ENCODE measurements around the gene DLG1. TPM values are rescaled to one million over a fixed set of nuclear protein-coding genes. Genes with fewer than 3 reads are reported as not detected.
A peak's percentile ranks its signal among the peaks of the same experiment; 100 is the strongest.

Gene DLG1
- total RNA-seq, 1 experiment from 2014 or later, result 107 TPM

GRCh38 chr3:197295871-197296270, 2.5 kb downstream of the DLG1 start:
- ChIA-PET CTCF (no interaction called here), POLR2A (ENCODE audit: low non-redundant PET) (no interaction called here)
- no peak for DNase-seq (ENCODE audit: low spot score)
- Histone ChIP-seq H3K9me3 (ENCODE audit: low read depth, low read length, poor library complexity, severe bottlenecking) (no peaks in the 10 kb centered on the region), H3K4me1 (ENCODE audit: insufficient read depth, low read length, poor library complexity, severe bottlenecking) (peaks cover 39% of the 10 kb centered on the region), H3K27ac (ENCODE audit: low read depth, low read length, poor library complexity, severe bottlenecking) (peak overlapping the region; percentile 6), H3K4me3 (ENCODE audit: low read depth, low read length, poor library complexity, severe bottlenecking) (peak overlapping the region; percentile 96), H3K36me3 (ENCODE audit: insufficient read depth, low read length, poor library complexity, severe bottlenecking) (peaks cover 51% of the 10 kb centered on the region), H3K27me3 (replicated peaks; ENCODE audit: insufficient read depth, low read depth, low read length, poor library complexity) (no peaks in the 10 kb centered on the region)
- intact Hi-C loops (cut with micrococcal nuclease; ENCODE audit: unreplicated experiment), result no loop called here
- no peak for TF ChIP-seq CTCF (conservative IDR thresholded peaks at IDR 0.05; ENCODE audit: low read depth, low read length)
- TF ChIP-seq EZH2 (IDR thresholded peaks at IDR 0.05; ENCODE audit: borderline replicate concordance, low read depth, low read length, poor library complexity, severe bottlenecking), result no peak
- BruUV-seq (replicated peaks), result no TSS peak

GRCh38 chr3:197293605-197294237, 4.7 kb downstream of the DLG1 start:
- intact Hi-C loops (cut with micrococcal nuclease; ENCODE audit: unreplicated experiment), result no loop called here
- Histone ChIP-seq H3K9me3 (ENCODE audit: low read depth, low read length, poor library complexity, severe bottlenecking) (no peaks in the 10 kb centered on the region), H3K27me3 (replicated peaks; ENCODE audit: insufficient read depth, low read depth, low read length, poor library complexity) (no peaks in the 10 kb centered on the region), H3K4me3 (ENCODE audit: low read depth, low read length, poor library complexity, severe bottlenecking) (no peak overlapping the region), H3K27ac (ENCODE audit: low read depth, low read length, poor library complexity, severe bottlenecking) (no peak overlapping the region), H3K36me3 (ENCODE audit: insufficient read depth, low read length, poor library complexity, severe bottlenecking) (peaks cover 68% of the 10 kb centered on the region), H3K4me1 (ENCODE audit: insufficient read depth, low read length, poor library complexity, severe bottlenecking) (peaks cover 30% of the 10 kb centered on the region)
- POLR2A ChIA-PET (ENCODE audit: low non-redundant PET), result no interaction called here
- CTCF ChIA-PET, result interaction anchor here (0.5 kb wide), 1 partner anchor 17 kb away, joined by 3 read pairs; no protein-coding TSS in a partner anchor
- no peak for DNase-seq (ENCODE audit: low spot score)
- BruUV-seq (replicated peaks), result no TSS peak
- no peak for TF ChIP-seq CTCF (conservative IDR thresholded peaks at IDR 0.05; ENCODE audit: low read depth, low read length)

- H3K9me3 ChIP-seq (ENCODE audit: low read depth, low read length, poor library complexity, severe bottlenecking), result no peaks in the 10 kb centered on the region
- no peak for DNase-seq (ENCODE audit: low spot score)
- no TSS peak for BruUV-seq (replicated peaks)
- H3K27me3 ChIP-seq (replicated peaks; ENCODE audit: insufficient read depth, low read depth, low read length, poor library complexity), result no peaks in the 10 kb centered on the region
- peaks cover 78% of the 10 kb centered on the region for H3K36me3 ChIP-seq (ENCODE audit: insufficient read depth, low read length, poor library complexity, severe bottlenecking)
- intact Hi-C loops (cut with micrococcal nuclease; ENCODE audit: unreplicated experiment), result no loop called here
- H3K4me1 ChIP-seq (ENCODE audit: insufficient read depth, low read length, poor library complexity, severe bottlenecking), result peaks cover 30% of the 10 kb centered on the region
- no peak overlapping the region for H3K4me3 ChIP-seq (ENCODE audit: low read depth, low read length, poor library complexity, severe bottlenecking)
- no peak overlapping the region for H3K27ac ChIP-seq (ENCODE audit: low read depth, low read length, poor library complexity, severe bottlenecking)
- ChIA-PET CTCF (no interaction called here), POLR2A (ENCODE audit: low non-redundant PET) (no interaction called here)
- TF ChIP-seq EZH2 (IDR thresholded peaks at IDR 0.05; ENCODE audit: borderline replicate concordance, low read depth, low read length, poor library complexity, severe bottlenecking) (no peak), CTCF (conservative IDR thresholded peaks at IDR 0.05; ENCODE audit: low read depth, low read length) (no peak)
These were observed 5.8 kb downstream of the DLG1 start for GRCh38 chr3:197292648-197293047.
